HepG2 (cell line): ENCODE results near the gene SPEM2. TPM values are rescaled to one million over a fixed set of nuclear protein-coding genes. Genes with fewer than 3 reads are reported as not detected.

Experiments
- EZH2 ChIP-seq: conservative IDR thresholded peaks from 2 replicates; pipeline ENCODE4 v1.6.1; 2012; ENCODE audit warnings: mild to moderate bottlenecking, low read depth, low read length, moderate library complexity
- GTF3A ChIP-seq: sonication (generic); formaldehyde crosslinking; conservative IDR thresholded peaks from 2 replicates; pipeline ENCODE4 v1.4.0; 2020; ENCODE audit warnings: mild to moderate bottlenecking, missing genetic modification reagents
- GZF1 ChIP-seq: sonication (generic); formaldehyde crosslinking; IDR thresholded peaks from 2 replicates; pipeline ENCODE4 v1.5.1; 2020; ENCODE audit warnings: mild to moderate bottlenecking, missing genetic modification reagents
- KLF9 ChIP-seq: IDR thresholded peaks from 2 replicates; pipeline ENCODE4 v1.6.1; 2016; ENCODE audit warnings: low read depth
- MAFG ChIP-seq: sonication (generic); formaldehyde crosslinking; IDR thresholded peaks from 2 replicates; pipeline ENCODE4 v1.5.1; 2020; ENCODE audit warnings: mild to moderate bottlenecking, missing genetic modification reagents
- MBD4 ChIP-seq: IDR thresholded peaks from 2 replicates; pipeline ENCODE4 v1.6.1; 2012; ENCODE audit warnings: low read length, inconsistent platforms, borderline replicate concordance
- NR2C2 ChIP-seq: sonication (generic); formaldehyde crosslinking; IDR thresholded peaks from 2 replicates; pipeline ENCODE4 v1.4.0; 2020; ENCODE audit warnings: missing genetic modification reagents, mild to moderate bottlenecking, moderate library complexity, borderline replicate concordance
- RAD51 ChIP-seq: fragments of 450-650 bp; IDR thresholded peaks from 2 replicates; pipeline ENCODE4 v1.6.1; 2016; ENCODE audit warnings: borderline replicate concordance
- SIX1 ChIP-seq: sonication (generic); formaldehyde crosslinking; IDR thresholded peaks from 2 replicates; pipeline ENCODE4 v1.4.0; 2020; ENCODE audit warnings: missing genetic modification reagents, borderline replicate concordance
- SMARCE1 ChIP-seq: fragments of 450-650 bp; IDR thresholded peaks from 2 replicates; pipeline ENCODE4 v1.6.1; 2017; ENCODE audit warnings: borderline replicate concordance
- SP5 ChIP-seq: IDR thresholded peaks from 2 replicates; pipeline ENCODE4 v1.6.1; 2016; ENCODE audit warnings: low read depth, borderline replicate concordance
- ZFP90 ChIP-seq: sonication (generic); formaldehyde crosslinking; IDR thresholded peaks from 2 replicates; pipeline ENCODE4 v1.8.0; 2022; ENCODE audit warnings: missing genetic modification reagents, mild to moderate bottlenecking, inconsistent platforms, borderline replicate concordance
- ZNF251 ChIP-seq: sonication (generic); formaldehyde crosslinking; IDR thresholded peaks from 2 replicates; pipeline ENCODE4 v1.9.0; 2021; ENCODE audit warnings: mild to moderate bottlenecking, missing genetic modification reagents
- ZNF460 ChIP-seq: sonication (generic); formaldehyde crosslinking; IDR thresholded peaks from 2 replicates; pipeline ENCODE4 v1.5.1; 2020; ENCODE audit warnings: missing genetic modification reagents, mild to moderate bottlenecking, borderline replicate concordance
- ZNF790 ChIP-seq: sonication (generic); formaldehyde crosslinking; IDR thresholded peaks from 2 replicates; pipeline ENCODE4 v1.8.0; 2022; ENCODE audit warnings: missing genetic modification reagents, mild to moderate bottlenecking, borderline replicate concordance
- polyA plus RNA-seq, 8 experiments: library from polyadenylated mRNA; depleted of rRNA in 3 of 8; stranded (reverse) in 7 of 8; unstranded in 1 of 8; fragments of >200 nt; fragmentation: Illumina TruSeq in 4 of 8; extraction: Trizol in 4 of 8; gene quantifications; 2 replicates each; pipeline versions ENCODE4 v1.2.1 to v1.2.3, GENCODE V29; 2011 to 2016; ENCODE audit warnings: low read depth in 4 of 8, missing spikeins in 1 of 8, mixed read lengths in 1 of 8; ENCODE audit not compliant: insufficient read depth in 1 of 8
- total RNA-seq, 5 experiments: library from RNA; depleted of rRNA; stranded (reverse); fragments of >200 nt; fragmentation: Illumina TruSeq; extraction: Trizol; gene quantifications; 2 replicates each; pipeline ENCODE4 v1.2.3, GENCODE V29; 2016; ENCODE audit warnings: low read depth in 1 of 5
- TF ChIP-seq, protein P1 (sequence below): IDR thresholded peaks from 2 replicates; pipeline ENCODE4 v1.6.1; 2016; ENCODE audit warnings: missing compliant biosample characterization, missing genetic modification reagents, borderline replicate concordance
- TF ChIP-seq, protein P2 (sequence below): sonication (generic); formaldehyde crosslinking; IDR thresholded peaks from 2 replicates; pipeline ENCODE4 v1.5.1; 2020; ENCODE audit warnings: missing genetic modification reagents, mild to moderate bottlenecking, borderline replicate concordance
- TF ChIP-seq, protein P3 (sequence below): sonication (generic); IDR thresholded peaks from 2 replicates; pipeline ENCODE4 v1.6.1; 2016; ENCODE audit warnings: low read depth, borderline replicate concordance
- TF ChIP-seq, protein P4 (sequence below): sonication (generic); formaldehyde crosslinking; IDR thresholded peaks from 2 replicates; pipeline ENCODE4 v1.5.0; 2020; ENCODE audit warnings: mild to moderate bottlenecking, missing genetic modification reagents, moderate library complexity
- TF ChIP-seq, protein P5 (sequence below), 2 experiments: sonication (generic) in 1 of 2; formaldehyde crosslinking in 1 of 2; IDR thresholded peaks; 2 replicates each; pipeline versions ENCODE4 v1.4.0 to v1.6.1; 2018 to 2020; ENCODE audit warnings: missing genetic modification reagents in 2 of 2, borderline replicate concordance in 1 of 2, low read depth in 1 of 2, mild to moderate bottlenecking in 1 of 2, missing biosample characterization in 1 of 2

SPEM2 gene
- total and polyA plus RNA-seq, 2 of the 13 experiments (the other 11 are each of a cell fraction or from before 2014, with no cell fraction given), result not detected

DNA sequence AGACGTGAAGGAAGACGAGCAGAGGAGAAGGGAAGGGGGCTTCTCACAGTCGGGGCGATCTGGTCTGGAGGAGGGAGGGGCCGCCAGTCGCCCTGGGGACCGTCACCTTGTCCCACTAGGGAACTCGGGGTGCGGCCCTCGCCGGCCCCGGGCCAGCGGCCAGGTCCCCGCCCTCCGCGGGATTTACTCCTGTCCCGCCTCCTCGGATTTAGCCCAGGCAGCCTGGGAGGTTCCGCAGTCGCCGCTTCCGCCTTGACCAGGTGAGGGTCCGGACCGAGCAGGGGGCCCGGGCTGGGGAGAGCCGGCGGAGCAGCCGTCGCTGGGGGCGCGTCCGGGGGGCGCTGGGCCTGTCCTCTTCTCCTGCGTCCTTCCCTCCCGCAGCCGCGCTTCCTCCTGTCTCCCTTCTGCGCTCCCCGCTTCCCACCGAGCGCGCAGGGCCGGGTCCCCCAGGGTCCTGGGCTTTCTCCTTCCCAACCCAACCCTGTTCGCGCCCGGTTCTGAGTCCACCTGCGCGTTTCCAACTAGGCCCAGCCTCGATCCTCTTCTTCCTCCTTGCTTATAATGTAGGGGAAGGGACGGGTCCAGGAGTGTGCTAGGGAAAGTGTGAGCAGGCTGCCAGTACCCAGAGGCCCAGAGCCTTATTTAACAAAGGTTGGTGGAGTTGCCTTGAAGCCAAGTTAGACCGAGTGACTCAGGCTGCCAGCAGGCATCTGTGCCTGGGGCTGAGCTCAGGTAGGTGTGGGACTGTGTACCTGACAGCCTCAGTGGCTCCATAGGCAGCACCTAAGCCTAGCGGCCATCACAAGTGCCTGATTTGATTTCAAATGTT is 44.3 kb upstream of the SPEM2 start, which contains the start of gene TNK1 (continued):
- no peak for TF ChIP-seq MBD4
- TF ChIP-seq SIX1, result no peak
- no peak for TF ChIP-seq ZNF460
- TF ChIP-seq, protein P1, sequence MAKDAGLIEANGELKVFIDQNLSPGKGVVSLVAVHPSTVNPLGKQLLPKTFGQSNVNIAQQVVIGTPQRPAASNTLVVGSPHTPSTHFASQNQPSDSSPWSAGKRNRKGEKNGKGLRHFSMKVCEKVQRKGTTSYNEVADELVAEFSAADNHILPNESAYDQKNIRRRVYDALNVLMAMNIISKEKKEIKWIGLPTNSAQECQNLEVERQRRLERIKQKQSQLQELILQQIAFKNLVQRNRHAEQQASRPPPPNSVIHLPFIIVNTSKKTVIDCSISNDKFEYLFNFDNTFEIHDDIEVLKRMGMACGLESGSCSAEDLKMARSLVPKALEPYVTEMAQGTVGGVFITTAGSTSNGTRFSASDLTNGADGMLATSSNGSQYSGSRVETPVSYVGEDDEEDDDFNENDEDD, result no peak
- TF ChIP-seq GTF3A, result 0 out of 2 replicates have a peak, but pooled peaks have one; percentile 25
- no peak for TF ChIP-seq EZH2
- TF ChIP-seq, protein P2, sequence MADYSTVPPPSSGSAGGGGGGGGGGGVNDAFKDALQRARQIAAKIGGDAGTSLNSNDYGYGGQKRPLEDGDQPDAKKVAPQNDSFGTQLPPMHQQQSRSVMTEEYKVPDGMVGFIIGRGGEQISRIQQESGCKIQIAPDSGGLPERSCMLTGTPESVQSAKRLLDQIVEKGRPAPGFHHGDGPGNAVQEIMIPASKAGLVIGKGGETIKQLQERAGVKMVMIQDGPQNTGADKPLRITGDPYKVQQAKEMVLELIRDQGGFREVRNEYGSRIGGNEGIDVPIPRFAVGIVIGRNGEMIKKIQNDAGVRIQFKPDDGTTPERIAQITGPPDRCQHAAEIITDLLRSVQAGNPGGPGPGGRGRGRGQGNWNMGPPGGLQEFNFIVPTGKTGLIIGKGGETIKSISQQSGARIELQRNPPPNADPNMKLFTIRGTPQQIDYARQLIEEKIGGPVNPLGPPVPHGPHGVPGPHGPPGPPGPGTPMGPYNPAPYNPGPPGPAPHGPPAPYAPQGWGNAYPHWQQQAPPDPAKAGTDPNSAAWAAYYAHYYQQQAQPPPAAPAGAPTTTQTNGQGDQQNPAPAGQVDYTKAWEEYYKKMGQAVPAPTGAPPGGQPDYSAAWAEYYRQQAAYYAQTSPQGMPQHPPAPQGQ (CRISPR knock-in tag), result no peak
- TF ChIP-seq, protein P3, sequence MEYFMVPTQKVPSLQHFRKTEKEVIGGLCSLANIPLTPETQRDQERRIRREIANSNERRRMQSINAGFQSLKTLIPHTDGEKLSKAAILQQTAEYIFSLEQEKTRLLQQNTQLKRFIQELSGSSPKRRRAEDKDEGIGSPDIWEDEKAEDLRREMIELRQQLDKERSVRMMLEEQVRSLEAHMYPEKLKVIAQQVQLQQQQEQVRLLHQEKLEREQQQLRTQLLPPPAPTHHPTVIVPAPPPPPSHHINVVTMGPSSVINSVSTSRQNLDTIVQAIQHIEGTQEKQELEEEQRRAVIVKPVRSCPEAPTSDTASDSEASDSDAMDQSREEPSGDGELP, result peak; percentile 23; the same call in 1 of the 2 replicates
- no peak for TF ChIP-seq MAFG (CRISPR knock-in tag)
- TF ChIP-seq ZNF251 (CRISPR knock-in tag), result no peak
- TF ChIP-seq, protein P4, sequence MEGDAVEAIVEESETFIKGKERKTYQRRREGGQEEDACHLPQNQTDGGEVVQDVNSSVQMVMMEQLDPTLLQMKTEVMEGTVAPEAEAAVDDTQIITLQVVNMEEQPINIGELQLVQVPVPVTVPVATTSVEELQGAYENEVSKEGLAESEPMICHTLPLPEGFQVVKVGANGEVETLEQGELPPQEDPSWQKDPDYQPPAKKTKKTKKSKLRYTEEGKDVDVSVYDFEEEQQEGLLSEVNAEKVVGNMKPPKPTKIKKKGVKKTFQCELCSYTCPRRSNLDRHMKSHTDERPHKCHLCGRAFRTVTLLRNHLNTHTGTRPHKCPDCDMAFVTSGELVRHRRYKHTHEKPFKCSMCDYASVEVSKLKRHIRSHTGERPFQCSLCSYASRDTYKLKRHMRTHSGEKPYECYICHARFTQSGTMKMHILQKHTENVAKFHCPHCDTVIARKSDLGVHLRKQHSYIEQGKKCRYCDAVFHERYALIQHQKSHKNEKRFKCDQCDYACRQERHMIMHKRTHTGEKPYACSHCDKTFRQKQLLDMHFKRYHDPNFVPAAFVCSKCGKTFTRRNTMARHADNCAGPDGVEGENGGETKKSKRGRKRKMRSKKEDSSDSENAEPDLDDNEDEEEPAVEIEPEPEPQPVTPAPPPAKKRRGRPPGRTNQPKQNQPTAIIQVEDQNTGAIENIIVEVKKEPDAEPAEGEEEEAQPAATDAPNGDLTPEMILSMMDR (CRISPR knock-in tag), result no peak
- no peak for TF ChIP-seq SMARCE1
- TF ChIP-seq GZF1 (CRISPR knock-in tag), result 0 out of 2 replicates have a peak, but pooled peaks have one; percentile 35
- TF ChIP-seq NR2C2 (CRISPR knock-in tag), result 0 out of 2 replicates have a peak, but pooled peaks have one; percentile 27
- no peak for TF ChIP-seq ZNF790 (CRISPR knock-in tag)
- TF ChIP-seq, protein P5, sequence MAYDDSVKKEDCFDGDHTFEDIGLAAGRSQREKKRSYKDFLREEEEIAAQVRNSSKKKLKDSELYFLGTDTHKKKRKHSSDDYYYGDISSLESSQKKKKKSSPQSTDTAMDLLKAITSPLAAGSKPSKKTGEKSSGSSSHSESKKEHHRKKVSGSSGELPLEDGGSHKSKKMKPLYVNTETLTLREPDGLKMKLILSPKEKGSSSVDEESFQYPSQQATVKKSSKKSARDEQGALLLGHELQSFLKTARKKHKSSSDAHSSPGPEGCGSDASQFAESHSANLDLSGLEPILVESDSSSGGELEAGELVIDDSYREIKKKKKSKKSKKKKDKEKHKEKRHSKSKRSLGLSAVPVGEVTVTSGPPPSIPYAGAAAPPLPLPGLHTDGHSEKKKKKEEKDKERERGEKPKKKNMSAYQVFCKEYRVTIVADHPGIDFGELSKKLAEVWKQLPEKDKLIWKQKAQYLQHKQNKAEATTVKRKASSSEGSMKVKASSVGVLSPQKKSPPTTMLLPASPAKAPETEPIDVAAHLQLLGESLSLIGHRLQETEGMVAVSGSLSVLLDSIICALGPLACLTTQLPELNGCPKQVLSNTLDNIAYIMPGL (CRISPR knock-in tag; IDR thresholded peaks at IDR 0.05; ENCODE audit: borderline replicate concordance in 1 of 2, low read depth in 1 of 2), result peak in 1 of 2 experiments; percentile 48; a peak in 1 of 4 replicates
- no peak for TF ChIP-seq KLF9 (CRISPR knock-in tag)
- peak; percentile 63; the same call in 1 of the 2 replicates for TF ChIP-seq SP5 (CRISPR knock-in tag)
- TF ChIP-seq RAD51, result no peak
- TF ChIP-seq ZFP90 (CRISPR knock-in tag), result peak; percentile 36; the same call in 1 of the 2 replicates
